Erythroblast (primary cell): ENCODE data around the gene PHF21A.

Experiments
- GATA1 ChIP-seq: IDR thresholded peaks from 2 replicates; pipeline ENCODE4 v1.6.1; 2011; ENCODE audit warnings: low read depth, mild to moderate bottlenecking, control low read depth, low read length, moderate library complexity
- POLR2A ChIP-seq: IDR thresholded peaks from 2 replicates; pipeline ENCODE4 v1.6.1; 2011; ENCODE audit warnings: mild to moderate bottlenecking, low read length

DNA sequence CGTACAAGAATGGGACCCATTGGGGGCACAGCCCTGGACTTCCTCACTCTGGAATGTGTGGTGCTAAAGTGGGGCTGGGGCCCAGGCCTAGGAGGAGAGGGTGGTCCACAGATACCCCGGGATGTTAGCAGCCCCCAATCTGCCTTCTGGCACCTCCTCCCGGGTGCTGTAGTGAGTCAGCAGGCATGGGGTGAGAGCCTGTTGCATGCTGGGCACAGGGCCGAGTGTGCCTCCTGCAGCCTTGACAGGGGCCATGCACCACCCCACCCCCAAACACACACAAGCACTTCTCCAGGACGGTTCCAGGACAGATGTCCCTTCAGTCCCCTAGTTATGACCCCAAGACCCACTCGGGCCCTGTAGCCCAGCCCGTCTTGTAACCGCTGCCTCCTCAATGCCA lies 23.5 kb upstream of the PHF21A start:
- TF ChIP-seq POLR2A (no peak), GATA1 (no peak)
